Skin of body (tissue), 2 donors: ENCODE measurements around the gene ABCC5. TPM values are rescaled to one million over a fixed set of nuclear protein-coding genes. Genes with fewer than 3 reads are reported as not detected.

ENCODE experiments used
- DNase-seq: peaks from one replicate; lab custom pipeline; 2025; lab: John Stamatoyannopoulos, UW
- total RNA-seq: library from RNA; depleted of rRNA; stranded (reverse); fragments of >200 nt; gene quantifications from one replicate; pipeline ENCODE4 v1.2.3, GENCODE V29; 2014

The ABCC5 gene
- total RNA-seq, 1 donor from 2014 or later: 26.0 TPM

DNA sequence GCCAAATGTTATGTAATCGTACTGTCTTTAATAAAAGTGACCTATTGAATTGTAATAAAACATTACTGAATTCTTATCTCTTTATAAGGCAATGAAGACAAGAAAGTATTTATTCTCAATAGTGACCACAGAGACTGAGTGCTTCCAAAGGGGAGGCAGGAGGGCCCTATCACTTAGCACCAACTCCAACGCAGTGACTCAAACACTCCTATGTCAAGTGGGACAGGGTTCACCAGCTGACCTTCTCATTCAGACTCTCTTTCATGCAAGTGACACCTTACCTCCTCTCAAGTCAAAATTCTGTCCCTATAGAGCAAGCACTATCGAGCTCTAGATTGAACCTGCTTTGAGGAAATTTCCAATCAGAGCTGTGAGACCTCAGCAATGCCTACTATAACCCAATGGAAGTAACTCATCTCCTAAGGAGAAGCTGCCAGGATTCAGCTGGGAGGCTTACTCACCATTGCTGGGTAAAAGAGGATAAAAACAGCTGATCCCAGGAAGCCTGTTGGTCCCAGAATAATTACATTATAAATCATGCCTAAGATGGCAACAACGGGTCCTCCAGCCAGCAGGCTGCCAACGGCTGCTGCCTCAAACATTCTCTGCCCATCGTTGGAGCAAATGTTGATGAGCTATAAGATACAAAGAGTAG, 35.6 kb downstream of the ABCC5 start:
- DNase-seq: no peak

- no peak for DNase-seq
These were observed 37.3 kb downstream of the ABCC5 start for GRCh38 chr3:183980403-183980802.

DNA sequence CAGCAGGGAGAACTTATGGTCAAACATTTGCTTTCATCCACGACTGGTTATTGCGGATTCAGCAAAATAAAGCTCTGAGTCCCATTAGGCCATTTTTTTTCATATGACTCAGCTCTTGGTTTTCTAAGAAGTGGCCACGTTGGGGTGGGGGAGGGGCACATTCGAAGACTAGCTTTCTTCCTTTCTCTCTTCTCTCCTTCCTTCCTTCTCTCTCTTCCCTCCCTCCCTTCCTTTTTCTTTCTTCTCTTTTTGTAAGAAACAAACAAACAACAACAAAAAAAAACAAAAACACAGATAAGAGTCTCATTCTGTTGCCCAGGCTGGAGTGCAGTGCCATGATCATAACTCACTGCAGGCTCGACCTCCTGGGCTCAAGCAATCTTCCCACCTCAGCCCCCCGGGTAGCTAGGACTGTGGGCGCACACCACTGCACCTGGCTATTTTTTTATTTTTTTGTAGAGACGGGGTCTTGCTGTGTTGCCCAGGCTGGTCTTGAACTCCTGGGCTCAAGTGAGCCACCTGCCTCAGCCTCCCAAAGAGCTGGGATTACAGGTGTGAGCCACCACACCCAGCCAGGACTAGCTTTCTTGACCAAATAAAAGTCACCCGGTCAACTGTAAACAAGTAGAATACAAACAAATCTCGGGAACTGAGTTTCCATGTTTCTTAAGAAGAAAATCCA, 41.6 kb downstream of the ABCC5 start:
- DNase-seq: no peak

GRCh38 chr3:183968666-183969245, 48.9 kb downstream of the ABCC5 start:
- DNase-seq: no peak

- DNase-seq: no peak
These were observed 50.0 kb downstream of the ABCC5 start for GRCh38 chr3:183967693-183968092.

DNA sequence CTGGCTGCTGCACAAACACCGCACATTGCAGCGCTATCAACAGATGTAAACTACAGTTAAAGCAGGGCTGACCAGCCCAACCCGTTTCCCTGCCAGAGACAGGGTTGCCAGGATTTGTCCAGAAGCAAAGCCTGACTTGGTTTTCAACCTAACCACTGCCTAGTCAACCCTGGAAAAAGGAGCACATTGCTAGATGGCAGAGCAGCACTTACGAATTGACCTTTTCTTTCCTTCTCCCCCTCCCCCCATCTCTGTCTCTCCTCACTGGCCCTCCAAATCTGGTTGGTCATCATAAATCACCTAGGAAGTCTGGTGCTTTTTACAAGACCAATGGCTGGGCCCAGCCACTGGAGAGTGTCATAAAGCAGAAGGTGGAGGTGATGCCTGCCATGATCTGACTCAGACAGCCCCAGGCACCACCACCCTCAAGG, 51.3 kb downstream of the ABCC5 start:
- DNase-seq: no peak

DNA sequence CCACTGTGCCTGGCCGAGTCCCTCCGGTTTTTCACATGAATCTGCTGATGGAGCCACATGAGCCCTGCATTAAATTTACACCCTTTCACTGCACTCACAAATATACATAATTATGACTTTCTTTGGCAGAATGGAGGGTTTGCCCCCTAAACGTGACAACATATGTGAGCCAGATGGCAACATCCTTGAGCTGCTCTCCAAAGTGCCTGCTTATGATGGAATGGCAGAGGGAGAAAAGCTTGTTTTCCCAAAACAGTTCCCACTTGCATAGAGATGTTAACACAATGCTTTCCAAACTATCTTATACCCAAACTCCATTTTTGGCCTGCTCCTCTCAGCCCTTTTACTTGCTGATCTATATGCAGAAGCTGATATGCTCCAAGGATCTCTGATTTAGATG, 54.9 kb downstream of the ABCC5 start:
- peak; percentile 67 for DNase-seq

- DNase-seq: no peak
These were observed 58.5 kb downstream of the ABCC5 start for GRCh38 chr3:183959214-183959613.

DNA sequence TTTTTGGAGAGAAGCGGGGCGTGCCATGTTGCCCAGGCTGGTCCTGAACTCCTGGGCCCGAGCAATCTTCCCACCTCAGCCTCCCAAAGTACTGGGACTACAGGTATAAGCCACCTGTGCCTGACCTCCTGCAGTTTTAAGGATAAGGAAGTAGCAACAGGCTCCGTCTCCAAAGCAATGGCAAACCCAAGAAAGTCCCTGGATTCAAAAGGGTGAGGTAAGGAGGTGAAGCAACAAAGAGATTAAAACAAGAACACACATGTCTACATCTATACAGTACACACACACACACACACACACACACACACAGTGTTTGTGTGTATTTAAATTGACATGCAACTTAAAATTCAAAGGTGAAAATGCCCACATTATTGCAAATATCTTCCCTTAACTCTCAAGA, 58.9 kb downstream of the ABCC5 start:
- DNase-seq: no peak

- DNase-seq: no peak
These were observed 59.5 kb downstream of the ABCC5 start for GRCh38 chr3:183958226-183958625.

GRCh38 chr3:183954875-183955274, 62.8 kb downstream of the ABCC5 start:
- no peak for DNase-seq

GRCh38 chr3:183953471-183954070, 64.1 kb downstream of the ABCC5 start:
- no peak for DNase-seq

- no peak for DNase-seq
These were observed 66.2 kb downstream of the ABCC5 start for GRCh38 chr3:183951459-183951858.

GRCh38 chr3:183949690-183950089, 68.0 kb downstream of the ABCC5 start:
- no peak for DNase-seq

GRCh38 chr3:183946037-183946436, 71.6 kb downstream of the ABCC5 start:
- DNase-seq: no peak

- no peak for DNase-seq
These were observed 72.9 kb downstream of the ABCC5 start for GRCh38 chr3:183944775-183945174.

GRCh38 chr3:183943739-183944138, 73.9 kb downstream of the ABCC5 start:
- no peak for DNase-seq

- DNase-seq: no peak
These were observed 76.5 kb downstream of the ABCC5 start for GRCh38 chr3:183941216-183941615.

- no peak for DNase-seq
These were observed 79.9 kb downstream of the ABCC5 start for GRCh38 chr3:183937601-183938286.

- DNase-seq: no peak
These were observed 84.5 kb downstream of the ABCC5 start for GRCh38 chr3:183933160-183933559.

DNA sequence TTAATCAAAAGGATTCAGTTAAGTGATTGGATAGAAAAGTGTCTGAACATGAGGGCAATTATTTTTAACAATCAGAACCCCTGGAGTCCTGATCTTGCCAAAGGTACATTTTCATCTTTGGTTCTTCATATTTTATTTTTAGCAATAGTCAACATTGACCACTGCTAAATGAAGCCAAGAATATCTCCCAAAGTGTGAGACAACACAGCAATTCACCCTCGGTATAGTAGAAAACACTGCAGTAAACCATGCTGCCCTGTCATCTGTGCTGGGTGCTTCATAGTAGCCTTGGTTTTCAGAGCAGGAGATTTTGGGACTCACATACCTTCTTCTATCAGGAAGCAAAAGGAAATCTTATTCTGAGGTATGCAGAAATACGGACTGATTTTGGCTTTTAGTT, 85.8 kb downstream of the ABCC5 start:
- no peak for DNase-seq

DNA sequence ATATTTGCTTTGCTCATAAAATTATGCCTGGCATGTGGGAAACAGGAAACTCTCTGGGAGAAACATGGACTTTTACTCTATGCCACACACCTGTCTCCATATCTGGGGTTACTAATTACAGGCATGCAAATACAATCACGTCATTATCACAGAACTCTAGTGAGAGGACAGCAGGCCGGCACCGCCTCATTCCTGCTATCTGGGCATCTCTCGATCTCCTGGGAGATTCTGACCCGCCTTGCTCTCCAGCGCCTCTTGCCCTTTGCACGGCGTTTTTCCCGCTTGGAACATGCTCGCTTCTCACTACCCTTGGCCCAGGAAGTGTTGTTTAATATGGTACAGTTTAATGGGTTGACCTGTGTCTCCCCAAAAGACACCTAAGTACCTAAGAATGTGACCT, 87.6 kb downstream of the ABCC5 start:
- DNase-seq: no peak
